NCI-H460 (cell line): Measurements from ENCODE around the gene IL17B. TPM values are rescaled to one million over a fixed set of nuclear protein-coding genes. Genes with fewer than 3 reads are reported as not detected.

Source experiments
- DNase-seq: peaks from one replicate; pipeline ENCODE4 v3.0.0-alpha.2; 2016; ENCODE audit warnings: low read depth; ENCODE audit errors: extremely low read depth
- polyA plus RNA-seq: library from polyadenylated mRNA; depleted of rRNA; stranded (reverse); fragments of >200 nt; gene quantifications from 2 replicates; pipeline ENCODE4 v1.2.3, GENCODE V29; 2014; cell fraction: nucleus; rRNA removed
- total RNA-seq: library from RNA; depleted of rRNA; stranded (reverse); fragments of >200 nt; shearing (Covaris generic); gene quantifications from 2 replicates; pipeline ENCODE4 v1.2.3, GENCODE V29; 2014; rRNA removed

The IL17B gene, protein sequence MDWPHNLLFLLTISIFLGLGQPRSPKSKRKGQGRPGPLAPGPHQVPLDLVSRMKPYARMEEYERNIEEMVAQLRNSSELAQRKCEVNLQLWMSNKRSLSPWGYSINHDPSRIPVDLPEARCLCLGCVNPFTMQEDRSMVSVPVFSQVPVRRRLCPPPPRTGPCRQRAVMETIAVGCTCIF
- not detected in 2 replicates for total RNA-seq
- not detected in 2 replicates for polyA plus RNA-seq

DNA sequence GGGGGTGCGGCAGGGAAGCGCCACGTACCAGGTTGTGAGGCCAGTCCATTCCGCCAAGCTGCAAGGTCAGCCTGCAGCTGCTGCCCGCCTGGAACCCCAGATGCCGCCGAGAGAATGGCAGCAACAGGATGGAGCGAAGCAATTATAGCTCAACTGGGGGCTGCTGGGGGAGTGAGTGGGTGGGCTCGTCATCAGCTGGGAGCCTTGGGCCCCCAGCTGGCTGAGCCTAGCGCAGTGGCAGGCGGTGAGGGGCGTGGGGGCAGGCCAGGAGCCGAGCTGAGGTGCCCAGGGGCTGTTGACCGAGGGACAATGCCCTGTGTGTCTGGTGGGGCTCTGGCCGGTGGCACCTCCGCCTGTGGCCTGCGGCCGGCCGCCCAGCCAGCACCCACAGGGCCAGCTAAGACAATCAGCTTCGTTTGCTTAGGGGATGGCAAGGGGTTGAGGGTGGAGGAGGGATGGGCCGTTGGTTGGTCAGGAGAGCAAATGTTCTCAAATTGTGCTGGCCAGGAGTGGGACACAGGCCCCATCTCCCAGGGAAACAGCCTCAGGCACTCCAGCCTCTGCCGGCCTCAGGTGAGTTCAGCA, at the start of gene IL17B:
IL17B (minus strand) TSS at position 116 of the 585 bp plus-strand sequence; CDS start at position 49, 67 bp downstream.
- no peak for DNase-seq

DNA sequence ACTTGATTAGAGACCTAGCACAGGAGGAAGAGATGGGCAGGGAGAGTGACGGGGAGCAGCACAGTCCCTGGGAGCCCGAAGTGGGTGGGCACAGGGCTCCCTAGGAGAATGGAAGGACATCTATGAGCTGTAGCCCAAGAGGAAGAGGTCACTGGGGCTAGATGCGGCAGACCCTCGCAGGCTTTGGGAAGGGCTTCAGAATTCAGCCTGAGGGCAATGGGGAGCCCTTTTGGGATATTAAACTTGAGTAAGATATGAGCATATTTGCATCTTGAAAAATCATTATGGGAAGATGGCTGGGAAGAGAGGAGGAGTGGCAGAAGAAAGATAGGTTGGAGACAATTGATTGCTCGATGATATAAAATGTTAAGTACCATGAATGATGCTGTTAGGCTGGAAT, 48.9 kb upstream of the IL17B start:
- DNase-seq: no peak

DNA sequence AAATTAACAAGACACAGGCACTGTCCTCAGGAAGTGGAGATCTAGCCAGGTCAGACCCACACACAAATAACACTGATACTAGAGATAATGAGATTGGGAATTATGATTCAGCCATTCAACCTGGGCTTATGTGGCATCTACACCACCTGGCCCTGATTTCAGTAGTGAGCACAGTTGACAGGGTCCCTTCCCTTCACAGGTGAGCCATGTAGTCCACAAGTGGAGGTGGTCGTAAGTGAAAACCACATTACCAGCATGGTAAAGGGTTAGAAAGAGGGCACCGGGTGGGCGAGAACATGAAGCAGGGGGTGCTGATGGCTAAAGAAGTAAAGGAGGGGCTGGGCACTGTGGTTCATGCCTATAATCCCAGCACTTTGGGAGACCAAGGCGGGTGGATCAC, 48.3 kb upstream of the IL17B start:
- no peak for DNase-seq

DNA sequence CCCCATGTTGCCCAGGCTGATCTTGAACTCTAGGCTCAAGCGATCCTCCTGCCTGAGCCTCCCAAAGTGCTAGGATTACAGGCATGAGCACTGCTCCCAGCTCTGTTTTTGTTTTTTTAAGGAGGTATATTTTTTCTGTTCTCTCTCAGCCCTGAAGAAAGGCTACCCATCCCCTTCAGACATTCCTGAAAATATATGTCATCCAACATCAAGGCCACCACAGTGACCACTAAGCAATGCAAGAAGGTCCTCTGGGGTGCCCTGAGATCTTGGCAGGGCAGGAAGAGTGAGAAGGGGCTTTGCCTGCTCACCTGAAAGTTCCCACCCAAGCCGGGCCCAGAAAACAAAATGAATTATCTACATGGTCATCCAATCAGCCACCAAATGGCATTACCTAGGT, 47.8 kb upstream of the IL17B start:
- no peak for DNase-seq

DNA sequence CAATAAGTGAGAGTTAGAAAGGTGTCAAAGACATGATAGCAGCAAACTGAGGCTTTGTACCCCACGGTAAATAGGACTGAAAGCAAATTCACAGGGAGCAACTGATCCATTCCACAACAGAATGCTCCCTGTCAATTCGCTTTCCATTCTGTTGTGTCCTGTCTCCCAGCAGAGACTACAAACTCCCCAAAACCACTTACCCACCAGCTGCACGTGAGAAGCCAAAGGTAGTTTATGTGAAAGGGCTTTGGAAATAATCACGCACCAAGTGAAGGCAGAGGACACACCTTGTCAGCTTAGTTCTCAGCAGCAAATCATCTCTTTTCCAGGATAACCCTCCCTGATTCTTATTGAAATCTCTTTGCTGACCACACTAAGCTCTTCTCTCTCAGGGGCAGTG, 46.6 kb upstream of the IL17B start:
- DNase-seq: no peak

DNA sequence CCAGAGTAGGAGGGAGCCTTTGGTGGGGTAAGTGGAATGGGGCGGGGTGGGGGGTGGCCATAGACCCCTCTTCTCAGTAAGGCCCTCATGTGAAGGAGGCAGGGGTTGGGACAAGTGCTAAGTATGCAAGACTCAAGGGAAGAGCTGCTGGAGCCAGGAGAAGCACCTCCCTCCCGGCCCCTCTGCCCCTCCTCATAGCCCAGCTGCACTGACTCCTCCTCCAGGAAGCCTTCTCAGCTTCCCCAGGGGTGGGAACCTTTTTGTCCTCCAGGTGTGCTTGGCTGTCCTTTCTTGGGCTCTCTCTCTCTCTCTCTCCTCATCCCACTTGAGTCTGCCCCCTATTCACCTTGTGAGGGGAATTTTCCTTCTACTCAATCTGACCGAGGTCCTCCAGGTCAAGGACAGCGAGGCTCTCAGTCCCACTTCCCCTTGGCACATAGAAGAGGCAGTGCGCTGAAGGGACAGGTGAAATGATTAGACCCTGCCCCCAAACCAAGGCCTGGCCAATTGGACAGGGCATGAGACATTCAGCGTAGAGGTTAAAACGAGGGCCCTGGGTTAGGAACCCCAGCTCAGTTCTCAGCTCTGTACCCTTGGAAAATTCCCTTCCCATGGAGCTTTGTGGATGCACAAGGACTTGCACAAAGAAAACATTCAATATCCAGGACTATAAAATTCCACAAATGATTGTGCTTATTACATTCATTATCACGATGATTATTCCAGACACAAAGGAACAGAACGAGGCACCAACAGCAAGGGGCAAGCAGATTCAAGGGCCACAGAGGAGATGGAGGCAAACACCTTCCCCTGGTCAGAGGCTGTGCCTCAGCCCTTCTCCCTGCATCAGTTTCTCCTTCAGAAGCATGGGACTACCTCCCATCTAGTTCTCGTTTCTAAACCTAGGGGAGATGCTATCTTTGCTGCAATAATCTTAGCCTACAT, 45.6 kb upstream of the IL17B start:
- DNase-seq: no peak

DNA sequence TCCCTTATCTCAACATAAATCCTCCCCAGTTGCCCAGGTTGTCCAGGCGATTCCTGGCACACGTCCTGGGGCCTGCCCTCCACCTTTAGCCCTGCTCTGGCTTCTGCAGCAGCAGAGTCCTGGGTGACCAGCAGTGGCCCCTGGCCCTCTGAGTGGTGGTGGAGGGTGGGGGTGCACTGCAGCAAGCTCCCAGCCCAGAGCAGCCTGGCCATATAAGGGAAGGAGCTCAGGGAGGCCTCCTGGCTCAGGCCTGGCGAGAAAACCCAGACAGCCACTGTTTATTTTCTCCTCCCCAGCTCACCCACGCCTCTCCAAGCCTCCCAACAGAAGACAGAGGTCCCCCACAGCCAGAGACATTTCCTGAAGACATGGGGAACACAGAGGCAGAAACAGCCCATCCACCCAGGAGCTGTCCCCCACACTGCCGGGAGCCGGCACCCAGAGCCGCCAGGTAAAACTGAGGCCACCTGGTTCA, 44.7 kb upstream of the IL17B start:
- DNase-seq: no peak

DNA sequence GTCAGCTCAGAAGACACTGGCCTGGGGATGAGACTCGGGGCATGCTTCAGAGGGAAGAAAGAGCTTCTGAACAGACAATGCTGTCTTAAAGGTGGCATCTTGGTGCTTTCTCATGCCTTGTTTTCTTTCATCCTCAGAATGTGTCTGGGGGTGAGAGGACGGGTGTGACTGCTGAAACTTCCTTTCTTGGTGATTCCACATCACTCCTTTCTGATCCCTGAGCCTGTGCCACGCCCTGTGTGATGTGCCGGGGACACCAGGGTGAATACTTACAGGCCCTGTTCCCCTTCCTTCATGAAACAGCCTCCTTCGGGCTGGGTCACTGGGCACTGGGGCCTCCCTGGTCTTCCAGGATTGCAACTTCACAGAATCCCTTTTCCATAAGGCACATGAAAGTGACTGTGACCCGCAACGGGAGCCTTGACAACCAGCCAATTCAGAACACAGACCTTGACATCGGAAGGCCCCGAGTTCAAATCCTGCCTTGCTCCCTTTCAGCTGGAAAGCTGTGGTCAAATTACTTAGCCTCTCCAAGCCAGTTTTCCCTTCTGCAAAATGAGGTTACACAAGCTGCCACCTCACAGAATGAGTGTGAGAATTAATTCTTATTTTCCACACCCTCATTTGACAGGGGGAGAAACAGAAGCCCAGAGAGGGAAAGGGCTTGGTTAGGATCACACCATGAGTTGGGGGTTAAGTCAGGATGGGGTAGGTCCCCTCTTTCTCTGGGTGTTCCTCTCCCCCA, 44.1 kb upstream of the IL17B start:
- DNase-seq: no peak

DNA sequence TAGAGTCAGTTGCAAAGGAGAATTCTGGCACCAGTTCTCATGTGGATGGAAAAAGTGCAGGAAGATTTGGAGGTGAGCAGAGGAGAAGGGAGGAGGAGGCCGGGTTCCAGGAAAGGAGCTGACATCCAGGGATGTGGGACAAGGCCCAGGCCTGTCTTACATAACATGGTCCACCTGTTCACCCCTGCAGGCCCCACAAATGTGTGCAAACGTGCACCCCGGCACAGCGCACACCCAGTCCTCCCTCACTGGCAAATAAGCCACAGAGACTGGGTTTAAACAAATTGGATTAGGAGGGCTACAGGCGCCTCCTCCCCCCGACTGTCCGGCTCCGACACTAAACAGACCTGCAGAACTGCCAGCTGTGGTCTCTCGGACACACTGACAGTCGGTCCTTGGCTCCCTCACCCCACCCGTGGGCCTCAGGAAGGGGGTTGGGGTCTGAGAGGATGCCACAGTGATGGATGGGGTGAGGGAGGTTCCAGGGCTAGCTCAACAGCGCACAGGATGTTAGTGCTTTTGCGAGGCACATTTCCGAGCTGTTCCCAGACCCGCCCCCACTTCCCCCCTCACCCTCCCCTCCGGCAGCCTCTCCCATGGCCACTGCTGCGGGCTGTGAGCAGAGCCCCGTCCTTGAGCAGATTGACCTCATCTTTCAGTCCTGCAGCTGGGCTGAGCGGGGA, 43.4 kb upstream of the IL17B start:
- DNase-seq: no peak

DNA sequence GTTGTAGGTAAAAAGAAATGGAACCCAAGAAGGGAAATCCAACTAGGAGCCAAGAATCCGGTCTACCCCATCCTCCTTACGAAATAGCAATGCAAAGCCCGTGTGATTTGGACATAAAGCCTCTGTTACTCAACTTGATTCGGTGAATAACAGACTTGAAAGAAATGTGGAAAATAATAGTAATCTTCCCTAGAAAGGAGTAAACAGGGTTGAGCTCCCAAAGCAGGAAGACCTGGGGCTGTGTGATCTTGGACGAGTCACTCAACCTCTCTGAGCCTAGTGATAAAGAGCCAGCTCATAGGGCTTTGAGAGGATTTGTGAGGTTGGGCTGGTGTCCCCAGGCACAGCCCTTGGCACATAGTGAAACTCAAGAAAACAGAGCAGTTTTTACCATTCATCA, 42.7 kb upstream of the IL17B start:
- DNase-seq: no peak

DNA sequence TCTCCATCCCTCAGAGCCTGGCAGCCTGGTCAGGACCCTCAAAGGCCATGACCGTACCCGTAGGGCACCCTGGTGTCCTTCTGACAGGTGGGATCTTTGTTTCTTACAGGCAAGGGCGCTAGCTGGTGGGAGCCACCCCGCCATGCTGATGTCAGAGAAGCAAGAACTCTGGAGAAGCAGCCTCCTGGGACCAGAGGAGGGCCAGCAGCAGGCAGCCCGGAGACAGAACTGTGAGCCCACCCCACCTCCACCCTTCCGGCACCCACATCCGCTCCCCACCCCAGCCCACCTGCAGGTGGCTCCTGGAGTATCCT, 42.2 kb upstream of the IL17B start:
- DNase-seq: no peak

DNA sequence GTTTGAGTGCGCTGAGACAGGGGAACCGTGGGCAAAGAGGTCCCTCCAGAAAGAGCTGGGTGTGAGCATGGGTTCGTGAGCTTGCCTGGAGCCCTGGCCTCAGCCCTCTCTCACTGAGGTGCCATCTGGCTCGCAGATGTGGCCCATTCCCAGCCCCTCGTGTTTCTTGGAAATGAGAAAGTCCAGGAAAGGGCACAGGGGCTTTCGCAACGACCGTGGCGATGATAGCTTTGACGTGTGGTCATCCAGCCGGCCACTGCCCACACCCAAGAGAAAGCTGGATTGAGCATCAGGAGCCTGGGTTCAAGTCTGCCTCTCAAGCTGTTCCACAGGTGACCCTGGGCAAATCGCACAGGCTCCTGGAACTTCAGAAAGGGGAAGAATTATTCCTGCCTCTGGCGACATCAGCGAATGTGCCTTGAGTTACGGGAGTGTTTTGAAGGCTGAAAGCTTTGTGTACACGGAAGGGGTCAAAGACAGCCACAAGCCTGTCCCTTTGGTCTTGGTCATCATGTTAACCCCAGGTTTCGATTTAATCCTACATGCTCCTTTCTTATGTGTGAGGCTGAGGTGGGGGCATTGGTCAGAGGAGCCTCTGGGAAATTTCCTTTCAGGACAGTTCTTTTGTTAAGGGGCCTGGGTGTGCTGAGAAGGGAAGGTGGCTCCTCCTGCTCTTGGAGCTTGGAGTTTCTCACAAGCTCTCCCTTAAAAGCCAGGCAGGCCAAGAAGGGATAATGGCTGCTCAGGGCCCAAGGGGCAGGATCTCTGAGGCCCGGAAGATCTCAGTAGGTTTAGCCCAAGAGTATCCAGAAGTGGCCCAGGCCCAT, 41.7 kb upstream of the IL17B start:
- DNase-seq: no peak

DNA sequence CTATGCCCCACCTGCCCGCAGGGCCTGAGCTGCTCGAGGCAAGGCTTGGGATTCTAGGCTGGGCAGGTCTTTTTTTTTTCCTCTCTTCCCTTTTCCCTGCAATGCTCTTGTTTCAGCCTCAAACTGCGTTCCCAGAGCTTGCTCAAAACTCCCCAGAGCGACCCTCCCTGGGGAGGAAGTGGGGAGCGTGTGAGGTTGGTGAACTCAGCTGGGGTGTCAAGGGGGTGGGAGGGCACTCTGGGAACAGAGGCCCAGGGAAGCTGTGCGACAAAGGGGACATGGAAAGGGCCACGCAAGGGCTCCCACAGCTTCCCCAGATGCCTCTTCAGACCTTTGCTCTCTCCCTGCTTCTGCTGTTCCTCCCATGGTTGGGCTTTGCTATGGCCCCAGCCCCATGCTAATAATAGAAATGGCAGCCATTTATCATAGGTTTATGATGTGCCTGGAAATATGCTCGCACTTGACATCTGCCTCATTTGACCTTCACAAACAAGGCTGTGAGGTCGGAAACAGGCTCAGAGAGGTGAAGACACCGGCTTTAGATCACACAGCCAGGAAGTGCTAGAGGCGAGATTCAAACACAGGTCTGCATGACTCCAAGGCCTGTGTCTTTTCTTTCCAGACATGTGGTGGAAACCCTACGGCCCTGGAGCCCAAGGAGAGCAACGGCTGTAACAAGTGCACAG, 40.9 kb upstream of the IL17B start:
- no peak for DNase-seq

DNA sequence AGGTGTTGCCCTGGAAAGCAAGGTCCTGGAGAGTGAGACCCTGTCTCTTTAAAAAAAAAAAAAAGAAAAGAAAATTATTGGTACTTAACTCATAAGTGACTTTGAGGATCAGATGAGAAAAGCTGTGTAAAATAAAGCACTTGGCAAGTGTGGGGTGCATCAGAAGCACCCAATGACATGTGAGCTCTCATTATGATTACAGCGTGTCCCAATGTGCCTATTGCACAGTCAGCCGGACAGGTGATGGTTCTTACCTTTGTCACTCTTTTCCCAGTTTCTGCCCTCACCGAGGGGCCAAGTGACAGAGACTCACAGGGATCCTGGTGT, 40.4 kb upstream of the IL17B start:
- no peak for DNase-seq

DNA sequence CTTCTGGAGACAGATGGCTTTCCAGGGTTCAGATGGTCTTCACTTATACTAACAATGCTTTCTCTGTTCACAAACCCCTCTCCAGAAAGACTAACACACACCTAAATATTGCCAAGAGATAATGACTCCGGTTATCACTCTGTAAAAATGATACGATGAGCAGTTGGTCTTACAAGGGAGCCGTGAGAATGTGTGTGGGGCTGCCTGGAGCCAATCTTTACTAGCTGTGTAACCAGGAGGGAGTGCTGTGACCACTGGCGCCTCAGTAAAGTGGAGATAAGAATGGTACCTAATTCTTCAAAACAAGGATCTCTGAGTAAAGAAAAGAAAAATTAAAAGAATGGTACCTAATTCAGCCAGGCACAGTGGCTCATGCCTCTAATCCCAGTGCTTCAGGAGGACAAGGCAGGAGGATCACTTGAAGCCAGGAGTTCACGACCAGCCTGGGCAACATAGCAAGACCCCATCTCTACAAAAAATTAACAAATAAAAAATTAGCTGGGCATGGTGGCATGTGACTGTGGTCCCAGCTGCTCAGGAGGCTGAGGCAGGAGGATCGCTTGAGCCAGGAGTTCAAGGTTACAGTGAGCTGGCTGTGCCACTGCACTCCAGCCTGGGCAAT, 39.9 kb upstream of the IL17B start:
- DNase-seq: no peak

DNA sequence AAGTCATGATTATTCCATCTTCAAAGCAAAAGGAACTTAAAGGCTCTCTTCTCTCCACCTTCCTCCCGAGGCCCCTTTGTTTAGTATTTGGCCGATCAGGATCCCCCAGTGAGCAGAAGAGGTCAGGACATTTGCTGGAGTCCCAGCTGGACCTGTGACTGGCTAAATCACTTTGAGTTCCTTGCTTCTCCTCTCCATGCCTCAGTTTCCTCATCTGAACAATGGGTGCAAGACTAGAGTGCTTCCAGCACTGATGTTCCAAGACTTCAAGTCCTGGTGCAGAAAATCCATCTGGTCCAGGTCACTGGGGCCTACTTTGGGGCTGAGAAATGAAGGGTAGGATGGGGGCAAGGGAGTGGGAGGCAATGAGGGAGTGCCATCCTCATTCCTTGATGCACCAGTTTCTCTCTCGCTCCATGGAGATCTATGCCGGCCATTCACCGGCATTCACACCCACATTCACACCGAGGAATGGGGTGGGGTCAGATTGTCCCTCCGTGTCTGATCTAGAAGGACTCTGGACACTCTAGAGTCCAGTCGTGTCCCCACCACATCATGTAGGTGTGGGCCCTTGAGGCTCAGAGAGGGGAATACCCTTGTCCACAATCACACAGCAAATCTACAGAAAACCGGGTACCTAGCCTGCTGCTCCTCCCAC, 38.7 kb upstream of the IL17B start:
- no peak for DNase-seq

DNA sequence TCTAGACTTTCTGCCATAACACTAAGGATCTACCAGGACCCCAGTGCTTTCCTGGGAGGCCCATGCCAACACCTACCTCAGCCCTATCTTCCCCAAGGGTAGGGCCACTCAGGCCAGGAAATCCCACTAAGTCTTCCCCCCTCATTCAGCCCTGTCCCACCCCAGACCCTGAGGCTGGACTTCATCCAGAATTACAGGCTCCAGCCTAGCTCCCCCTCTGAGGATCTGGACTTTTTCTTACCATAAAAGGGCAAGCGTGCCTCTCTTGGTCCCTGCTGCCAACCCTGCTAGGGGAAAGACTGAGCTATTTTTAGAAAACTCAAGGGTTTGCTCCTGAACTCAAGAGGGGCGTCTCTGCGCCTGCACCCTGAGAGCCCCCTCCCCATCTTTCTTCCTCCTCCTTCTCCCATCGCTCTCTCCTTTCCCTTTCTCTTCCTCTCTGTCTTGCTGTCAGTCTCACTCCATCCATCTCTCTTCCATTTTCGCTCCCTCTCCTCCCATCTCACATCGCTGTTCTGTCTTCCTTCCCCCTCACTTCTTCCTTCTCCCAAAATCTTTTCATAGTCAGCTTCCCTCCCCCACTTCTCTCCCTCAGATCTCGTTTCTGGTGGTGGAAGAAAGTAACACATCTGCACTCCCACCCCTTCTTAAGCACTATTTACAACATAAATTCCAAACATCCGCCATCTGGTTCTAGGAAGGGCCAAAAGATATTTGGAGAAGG, 38.1 kb upstream of the IL17B start:
- no peak for DNase-seq
